ENCODE measurements around the gene RABGAP1L.

RABGAP1L gene

GRCh38 chr1:174726880-174727585 lies 567.7 kb downstream of the RABGAP1L start:
- DNase-seq = no peak

- DNase-seq = no peak
Measured at GRCh38 chr1:174734270-174734669, 575.0 kb downstream of the RABGAP1L start.

DNA sequence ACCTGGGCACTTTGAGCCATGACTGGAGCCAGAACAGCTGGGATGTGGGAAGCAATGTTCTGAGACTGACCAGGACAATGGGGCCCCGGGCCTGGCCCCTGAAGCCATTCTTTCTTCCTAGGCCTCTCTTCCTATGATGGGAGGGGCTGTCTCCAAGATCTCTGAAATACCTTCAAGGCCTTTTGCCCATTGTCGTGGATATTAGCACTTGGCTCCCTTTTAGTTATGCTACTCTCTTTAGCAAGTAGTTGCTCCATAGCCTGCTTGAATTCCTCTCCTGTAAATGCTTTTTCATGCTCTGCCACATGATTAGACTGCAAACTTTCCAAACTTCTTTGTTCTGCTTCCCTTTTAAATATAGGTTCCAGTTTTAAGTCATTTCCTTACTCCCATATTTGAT lies 577.5 kb downstream of the RABGAP1L start:
- no peak for DNase-seq

- no peak for DNase-seq
Measured at GRCh38 chr1:174740249-174740968, 581.1 kb downstream of the RABGAP1L start.

DNA sequence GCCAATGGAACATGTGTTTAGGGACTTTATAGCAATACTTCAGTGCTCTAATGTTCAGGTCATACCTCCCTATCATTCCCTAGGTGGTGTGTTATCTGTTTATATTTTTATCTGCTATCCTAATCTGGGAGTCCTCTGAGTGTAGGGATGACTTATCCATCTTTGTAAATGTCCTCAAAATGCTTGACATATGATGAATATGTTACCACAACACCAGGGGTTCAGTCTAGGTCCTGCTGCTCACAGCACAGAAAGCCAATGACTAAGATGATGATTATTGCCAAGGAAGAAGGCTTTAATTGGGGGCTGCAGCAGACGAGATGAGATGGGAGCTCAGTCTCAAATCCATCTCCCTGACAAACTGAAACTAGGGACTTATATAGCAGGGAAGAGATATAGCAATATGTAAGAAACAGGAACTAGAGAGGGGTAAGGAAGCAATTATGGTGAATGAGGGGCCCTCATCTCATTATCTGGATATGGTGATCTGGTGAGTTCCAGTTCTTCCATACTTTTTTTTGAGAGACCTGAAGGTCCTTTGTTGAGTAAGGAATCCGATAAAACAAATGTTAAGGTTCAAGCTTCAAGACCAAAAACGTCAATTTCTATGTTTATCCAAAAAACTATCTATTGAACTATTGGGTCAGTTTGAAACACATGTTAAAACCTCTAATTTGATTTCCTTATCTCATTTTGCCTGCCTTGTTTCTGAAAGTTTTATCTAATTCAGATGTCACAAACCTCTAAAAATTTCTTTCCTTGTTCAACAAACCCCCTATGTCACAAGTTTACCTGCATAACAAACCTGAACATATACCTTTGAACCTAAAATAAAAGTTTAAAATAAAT lies 583.7 kb downstream of the RABGAP1L start:
- DNase-seq = no peak

- peak; percentile 50 for DNase-seq
Measured at GRCh38 chr1:174743654-174744561, 584.6 kb downstream of the RABGAP1L start.

DNA sequence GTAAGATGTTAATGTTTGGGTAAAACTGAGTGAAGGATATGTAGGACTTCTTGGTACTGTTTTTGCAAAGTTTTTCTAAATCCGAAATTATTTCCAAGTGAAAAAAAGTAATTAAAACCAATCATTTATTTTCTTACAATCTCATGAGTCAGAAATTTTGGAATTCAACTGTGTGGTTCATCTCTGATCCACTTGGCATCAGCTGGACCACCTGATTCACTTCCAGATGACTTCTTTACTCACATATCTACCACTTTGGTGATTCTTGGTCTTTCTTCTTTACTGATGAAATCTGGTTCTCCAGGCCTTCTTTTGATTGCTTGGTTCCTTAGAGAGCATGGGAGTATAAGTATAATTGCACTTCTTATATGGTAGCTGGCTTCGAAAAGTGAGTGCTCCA lies 585.6 kb downstream of the RABGAP1L start:
- no peak for DNase-seq

GRCh38 chr1:174746024-174746808 lies 586.9 kb downstream of the RABGAP1L start:
- no peak for DNase-seq

DNA sequence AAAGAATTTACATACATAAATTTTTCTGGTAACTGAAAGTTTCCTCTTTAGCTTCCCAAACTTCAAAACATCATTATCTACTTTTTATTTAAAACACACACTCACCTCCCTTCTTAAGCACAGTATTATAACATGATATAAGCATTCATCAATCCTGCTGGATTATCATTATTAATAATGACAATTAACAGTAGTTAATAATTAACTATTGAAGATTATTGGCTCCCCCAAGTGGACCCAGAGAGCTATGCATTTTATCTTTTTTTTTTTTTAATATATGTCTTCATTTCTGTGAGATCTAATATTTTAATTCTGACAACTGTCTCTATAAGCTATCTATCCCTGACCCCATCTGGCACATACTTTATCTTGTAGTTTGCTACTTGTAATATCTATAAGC lies 588.3 kb downstream of the RABGAP1L start:
- no peak for DNase-seq

DNA sequence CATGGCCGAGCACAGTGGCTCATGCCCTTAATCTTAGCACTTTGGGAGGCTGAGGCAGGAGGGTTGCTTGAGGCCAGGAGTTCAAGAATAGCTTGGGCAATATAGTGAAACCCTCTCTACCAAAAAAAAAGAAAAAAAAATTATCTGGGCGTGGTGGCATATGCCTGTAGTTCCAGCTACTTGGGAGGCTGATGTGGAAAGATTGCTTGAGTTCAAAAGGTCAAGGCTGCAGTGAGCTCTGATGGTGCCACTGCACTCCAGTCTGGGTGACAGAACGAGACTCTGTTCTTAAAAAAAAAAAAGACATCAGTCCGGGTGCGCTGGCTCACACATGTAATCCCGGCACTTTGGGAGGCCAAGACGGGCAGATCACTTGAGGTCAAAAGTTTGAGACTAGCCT lies 589.3 kb downstream of the RABGAP1L start:
- no peak for DNase-seq

GRCh38 chr1:174753131-174753530 lies 593.8 kb downstream of the RABGAP1L start:
- DNase-seq = no peak

DNA sequence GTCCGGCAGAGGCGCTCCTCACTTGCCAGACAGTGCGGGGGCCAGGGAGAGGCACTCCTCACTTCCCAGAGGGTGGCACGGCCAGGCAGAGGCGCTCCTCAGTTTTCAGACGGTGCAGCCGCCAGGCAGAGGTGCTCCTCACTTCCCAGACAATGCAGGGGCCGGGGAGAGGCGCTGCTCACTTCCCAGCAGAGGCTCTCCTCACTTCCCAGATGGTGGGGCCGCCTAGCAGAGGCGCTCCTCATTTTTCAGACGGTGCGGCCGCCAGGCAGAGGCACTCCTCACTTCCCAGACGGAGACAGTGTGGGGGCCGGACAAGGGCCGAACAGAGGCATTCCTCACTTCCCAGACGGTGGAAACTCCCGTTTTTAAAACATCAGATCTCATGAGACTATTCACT lies 602.0 kb downstream of the RABGAP1L start:
- DNase-seq = no peak

GRCh38 chr1:174761901-174762585 lies 602.7 kb downstream of the RABGAP1L start:
- DNase-seq = no peak

DNA sequence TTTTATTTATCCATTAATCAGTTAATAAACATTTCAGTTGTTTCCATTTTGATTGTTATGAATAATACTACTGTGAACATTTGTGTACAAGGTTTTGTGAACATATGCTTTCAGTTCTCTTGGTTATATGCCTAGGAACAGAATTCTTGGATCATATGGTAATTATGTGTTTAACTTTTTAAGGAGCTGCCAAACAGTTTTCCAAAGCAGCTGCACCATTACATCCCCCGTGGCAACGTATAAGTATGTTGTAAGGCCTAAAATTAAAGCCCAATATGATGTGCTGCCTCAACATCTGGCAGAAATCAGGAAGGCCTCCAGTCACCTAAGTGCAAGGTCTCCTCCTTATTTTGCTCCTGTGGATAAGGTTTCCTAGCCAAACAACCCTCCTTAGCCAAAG lies 604.9 kb downstream of the RABGAP1L start:
- DNase-seq = no peak

DNA sequence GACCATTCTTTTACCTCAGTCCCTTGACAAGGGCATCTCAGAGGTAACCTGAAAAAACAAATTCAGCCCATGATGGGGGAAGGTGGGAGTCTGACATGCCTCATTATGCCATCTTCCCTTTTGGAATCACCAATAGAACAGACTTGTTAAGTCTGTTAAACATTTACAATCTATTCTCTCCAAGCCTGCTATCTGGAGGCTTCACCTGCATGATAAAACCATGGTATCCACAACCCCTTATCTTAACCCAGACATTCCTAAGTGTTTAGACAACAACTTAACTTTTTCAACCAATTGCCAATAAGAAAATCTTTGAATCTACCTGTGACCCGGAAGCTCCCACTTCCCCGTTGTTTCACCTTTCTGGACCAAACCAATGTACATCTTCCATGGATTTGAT lies 607.4 kb downstream of the RABGAP1L start:
- no peak for DNase-seq

DNA sequence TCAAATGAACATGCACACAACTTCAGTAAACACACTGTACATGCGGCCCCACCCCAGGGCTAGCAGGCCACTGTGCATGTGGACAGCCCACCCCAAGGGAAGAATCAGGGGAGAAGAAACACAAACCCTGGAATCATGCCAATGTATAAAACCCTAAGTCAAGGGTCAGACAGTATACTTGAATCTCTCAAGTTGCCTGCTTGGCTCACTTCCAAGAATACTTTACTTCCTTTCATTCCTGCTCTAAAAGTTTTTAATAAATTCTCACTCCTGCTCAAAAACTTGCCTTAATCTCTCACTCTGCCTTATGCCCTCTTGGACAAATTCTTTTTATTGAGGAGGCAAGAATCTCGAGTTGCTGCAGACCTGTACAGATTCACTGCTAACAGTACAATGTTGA lies 609.2 kb downstream of the RABGAP1L start:
- no peak for DNase-seq

GRCh38 chr1:174768949-174769348 lies 609.6 kb downstream of the RABGAP1L start:
- no peak for DNase-seq

DNA sequence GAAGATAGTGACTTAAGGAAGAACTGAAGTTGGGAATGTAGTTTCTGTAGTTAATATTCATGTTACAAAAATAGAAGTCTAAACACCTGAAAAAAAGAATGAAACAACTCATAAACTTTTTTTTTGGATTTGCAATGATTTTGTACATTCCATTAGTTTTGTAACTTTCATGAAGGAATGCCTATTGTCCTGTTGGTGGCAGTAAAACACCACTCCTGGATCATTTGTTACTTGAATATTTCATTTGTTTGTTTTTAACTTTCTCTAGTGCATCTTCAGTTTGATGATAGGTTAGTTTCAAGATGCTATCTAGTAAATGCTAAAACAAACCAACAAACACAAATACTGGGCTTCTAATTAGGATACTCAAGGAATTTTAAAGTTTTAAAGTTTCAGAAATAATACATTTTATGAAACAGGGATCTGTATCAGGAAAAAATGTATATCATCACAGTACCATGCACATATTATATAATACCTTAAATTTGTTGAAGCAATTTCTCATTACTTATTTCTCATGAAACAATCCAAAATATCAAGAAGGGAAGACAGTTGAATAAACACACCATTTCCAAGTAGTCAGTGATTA lies 610.7 kb downstream of the RABGAP1L start:
- DNase-seq = peak; percentile 34

DNA sequence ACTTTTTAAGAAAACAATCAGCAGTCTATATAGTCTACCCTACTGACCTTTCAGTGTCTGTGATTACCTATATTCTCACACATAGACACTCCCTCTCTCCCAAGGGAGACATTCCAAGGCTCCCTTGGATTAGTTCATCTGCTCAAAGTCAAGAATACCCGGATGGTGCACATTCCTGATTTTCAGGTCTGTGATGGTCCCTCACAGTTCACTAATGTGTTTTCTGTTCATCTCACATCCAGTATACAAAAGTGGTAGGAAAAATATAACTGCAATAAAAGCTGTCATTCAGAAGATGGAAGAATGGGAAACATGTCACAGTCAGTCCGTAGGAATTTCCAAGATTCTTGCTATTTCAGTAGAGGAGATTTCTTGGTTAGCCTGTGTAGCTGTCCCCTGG lies 616.3 kb downstream of the RABGAP1L start:
- no peak for DNase-seq

- no peak for DNase-seq
Measured at GRCh38 chr1:174777262-174777661, 617.9 kb downstream of the RABGAP1L start.

GRCh38 chr1:174785510-174785909 lies 626.2 kb downstream of the RABGAP1L start:
- DNase-seq = no peak

All from NCI-H345 (cell line).